C1 segment of cervical spinal cord (tissue), 14 donors: Measurements from ENCODE around the gene SEC16A.

ENCODE experiments used
- DNase-seq, 14 donors: peaks; one replicate each; lab custom pipeline; 2025; lab: John Stamatoyannopoulos, UW

The SEC16A gene

DNA sequence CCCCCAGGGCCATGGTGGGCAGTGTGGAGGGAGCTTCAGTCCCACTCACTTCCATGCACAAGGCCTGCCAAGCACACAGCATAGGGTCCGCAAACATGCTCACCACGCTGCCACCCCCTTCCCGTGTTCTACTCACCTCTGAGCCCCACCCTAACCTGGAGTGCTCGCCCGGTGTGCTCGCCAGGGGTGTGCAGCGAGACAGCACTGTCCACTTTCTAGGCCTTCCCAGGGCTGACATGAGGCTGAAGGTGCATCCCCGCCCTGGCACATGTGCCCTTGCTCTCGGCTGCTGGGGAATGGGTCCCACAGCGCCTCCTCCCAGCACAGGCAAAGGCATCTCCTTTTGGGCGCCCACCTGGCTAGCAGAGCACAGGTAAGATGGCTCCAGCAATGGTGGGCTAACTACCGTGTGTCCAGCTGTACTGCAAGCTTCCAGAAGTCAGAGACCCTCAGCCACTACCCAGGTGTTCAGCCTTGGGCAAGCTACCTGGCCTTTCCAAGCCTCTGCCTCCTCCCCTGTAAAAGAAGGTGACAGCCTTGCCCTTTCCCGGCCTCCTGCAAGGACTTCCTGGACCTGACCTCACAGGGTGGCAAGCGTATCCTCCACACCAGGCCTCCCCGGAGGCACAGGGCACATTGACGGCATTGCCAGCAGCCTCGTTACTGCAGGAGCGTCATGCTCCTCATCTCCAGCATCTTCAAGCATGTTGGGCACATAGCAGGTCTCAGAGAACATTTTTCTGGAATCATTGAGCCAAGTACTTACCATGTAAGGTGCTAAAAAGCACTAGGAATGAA is 4.2 kb upstream of the SEC16A start:
- no peak for DNase-seq

DNA sequence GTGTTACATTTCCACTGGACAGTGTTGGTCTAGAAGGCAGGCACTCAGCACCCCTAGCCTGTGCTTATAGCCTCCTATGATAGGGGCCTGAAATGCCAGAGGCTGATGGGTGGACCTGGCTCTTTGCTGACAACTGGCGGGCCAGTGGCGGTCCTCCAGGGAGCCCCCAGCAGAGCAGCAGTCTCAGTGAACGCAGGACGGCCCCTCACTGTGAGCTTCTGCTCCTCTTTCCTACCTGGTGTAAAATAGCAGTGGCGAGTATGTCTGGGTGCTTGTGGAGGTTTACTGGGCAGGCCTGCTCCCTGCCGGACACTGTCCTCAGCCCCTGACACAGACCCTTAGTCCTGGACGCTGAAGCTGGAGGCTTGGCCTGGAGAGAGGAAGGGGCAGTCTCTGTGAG is 3.3 kb upstream of the SEC16A start:
- no peak for DNase-seq

DNA sequence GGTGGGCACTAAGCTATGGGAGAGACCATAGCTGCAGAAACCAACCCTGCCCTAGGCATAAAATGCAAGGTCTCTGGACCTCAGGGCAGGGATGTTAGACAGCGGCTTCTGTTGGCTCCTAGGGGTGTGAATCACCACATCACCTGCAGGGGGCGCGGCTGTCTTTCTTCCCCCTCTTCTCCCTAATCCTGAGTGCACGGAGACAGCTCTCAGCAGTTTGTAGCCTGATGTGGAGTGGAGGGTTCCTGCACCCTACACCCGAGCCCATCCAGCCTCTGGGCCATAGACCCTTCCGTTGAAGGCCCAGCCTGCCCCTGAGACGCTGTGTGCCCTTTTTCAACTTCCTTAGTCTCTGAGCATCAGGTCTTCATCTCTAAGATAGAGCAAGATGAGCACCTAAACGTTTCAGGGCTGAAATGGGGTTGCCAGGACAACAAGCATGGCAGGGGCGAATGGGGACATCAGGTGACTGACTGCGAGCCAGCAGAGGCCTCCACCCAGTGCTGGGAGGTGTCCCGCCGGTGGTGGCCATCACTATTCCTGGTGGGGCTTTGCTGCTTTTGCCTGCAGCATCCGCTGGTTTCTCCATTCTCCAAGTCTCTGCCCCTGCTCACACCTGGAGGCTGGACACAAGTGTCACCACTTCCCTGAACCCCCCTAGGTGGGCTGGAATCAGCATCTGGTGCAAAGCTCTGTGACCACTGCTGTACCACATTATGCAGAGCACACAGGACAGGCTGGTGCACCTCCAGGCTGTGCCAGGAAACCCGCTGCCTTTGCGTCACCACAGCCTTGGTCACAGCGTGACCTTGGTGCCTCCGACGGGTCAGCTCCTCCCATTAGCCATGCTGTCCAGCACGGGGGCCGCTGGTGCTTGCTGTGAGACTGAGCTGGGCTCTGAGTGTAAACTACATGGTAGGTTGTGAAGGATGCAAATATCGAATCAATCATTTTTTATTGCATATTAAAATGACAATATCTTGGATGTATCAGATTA is 2.5 kb upstream of the SEC16A start:
- DNase-seq = peak in 13 of 14 donors; percentile 24 to 81 (median 55)

DNA sequence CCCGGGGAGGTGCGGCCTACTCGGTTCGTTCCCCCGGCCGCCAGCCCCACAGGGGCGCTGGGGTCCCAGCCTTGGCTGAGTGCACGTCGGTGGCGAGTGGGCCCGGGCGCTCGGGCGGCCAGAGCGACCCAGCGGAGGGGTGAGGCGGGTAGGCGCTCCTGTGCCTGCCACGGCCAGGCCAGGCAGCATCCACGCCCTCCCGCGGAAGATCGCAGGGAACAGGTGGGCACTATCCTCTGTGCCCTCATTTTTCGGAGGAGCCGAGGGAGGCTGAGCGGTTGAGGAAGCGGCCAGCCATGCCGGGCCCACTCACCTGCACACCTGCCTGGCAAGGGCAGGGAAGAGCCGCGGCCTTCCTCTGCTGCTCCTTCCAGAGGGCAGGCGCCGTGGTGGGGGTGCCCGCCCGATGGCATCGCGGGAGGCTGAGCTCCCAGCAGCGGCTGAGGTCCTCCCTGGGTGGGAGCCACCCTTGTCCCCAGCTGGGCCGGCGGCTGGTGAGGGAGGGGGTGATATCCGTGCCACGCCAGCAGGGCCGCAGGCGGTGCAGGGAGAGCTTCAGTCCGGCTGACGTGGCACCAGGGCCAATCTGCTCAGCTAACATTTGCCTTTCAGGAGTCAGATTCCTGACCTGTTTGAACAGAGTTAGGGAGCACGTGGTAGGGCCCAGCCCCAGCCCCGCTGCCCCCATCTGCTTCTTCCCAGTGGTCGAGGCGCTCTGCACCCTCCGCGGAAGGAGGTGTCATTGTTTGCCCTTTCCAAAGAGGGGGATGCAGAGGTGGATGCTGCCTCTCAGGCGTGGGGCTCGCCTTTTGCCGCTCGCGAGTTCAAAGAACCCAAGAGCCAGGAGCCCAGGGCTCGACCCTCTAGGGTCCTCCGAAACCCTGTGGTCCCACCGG is 1.6 kb upstream of the SEC16A start:
- peak in 1 of 14 donors; percentile 58 for DNase-seq

DNA sequence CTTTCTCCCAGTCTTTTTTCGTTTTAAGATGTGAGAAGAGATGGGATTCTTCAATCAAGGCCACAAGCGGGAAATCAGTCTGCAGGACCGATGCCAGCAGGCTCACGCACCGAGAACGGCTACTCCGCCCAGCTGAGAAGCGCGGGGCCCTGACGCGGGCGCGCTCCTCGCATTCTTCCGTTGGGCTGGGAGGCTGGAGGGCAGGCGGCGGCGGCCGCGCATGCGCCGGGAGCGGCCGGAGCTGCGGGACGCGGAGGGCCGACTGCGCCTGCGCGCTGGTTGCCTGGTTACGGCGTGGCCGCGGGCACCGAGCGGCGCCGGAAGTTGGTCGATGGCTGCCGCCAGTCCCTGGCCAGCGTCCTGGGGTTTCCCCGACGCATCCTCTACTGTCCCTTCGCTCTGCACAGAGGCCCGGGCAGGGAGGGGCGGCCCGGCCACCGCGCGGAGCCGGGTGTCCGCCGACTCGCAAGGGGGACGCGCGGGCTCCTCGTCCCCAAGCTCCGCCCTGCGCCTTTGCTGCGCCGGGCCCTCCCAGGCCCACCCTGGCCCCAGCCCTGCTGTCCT is 831 bp upstream of the SEC16A start:
- peak; percentile 73 to 97 (median 92) for DNase-seq

DNA sequence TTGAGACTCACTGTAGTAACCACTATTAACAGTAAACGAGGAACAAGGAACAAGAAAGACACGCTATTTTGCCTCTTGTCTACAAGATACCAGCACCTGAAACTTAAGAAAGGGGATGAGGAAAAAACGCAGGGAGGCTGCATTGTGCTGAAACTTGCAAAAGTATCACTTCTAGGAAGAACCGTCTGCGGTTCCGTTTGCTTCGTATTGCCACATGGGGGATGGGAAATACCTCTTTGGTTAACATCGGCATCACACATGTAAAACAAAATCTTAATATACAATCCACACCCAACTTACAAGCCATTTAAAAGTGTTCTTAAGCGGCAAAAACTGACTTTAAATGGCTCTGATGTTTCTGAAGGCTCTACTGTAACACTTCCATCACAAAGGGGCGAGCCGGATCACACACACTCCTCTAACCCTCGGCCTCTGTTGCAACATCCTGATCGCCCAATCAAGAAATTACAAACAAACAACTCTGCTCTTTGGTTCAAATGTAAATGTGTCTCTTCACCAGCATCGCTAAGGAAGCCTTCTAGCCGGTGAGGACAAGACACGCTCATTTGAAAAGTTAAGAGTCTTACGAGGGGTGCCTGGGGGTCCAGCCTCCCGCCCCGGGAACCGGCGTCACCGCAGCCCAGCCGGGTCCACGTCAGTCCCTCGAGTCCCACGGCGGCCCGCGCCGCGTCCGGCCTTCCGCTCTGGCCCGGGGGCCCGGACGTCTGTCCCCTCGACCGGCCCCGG is 621 bp downstream of the SEC16A start:
- DNase-seq = no peak

DNA sequence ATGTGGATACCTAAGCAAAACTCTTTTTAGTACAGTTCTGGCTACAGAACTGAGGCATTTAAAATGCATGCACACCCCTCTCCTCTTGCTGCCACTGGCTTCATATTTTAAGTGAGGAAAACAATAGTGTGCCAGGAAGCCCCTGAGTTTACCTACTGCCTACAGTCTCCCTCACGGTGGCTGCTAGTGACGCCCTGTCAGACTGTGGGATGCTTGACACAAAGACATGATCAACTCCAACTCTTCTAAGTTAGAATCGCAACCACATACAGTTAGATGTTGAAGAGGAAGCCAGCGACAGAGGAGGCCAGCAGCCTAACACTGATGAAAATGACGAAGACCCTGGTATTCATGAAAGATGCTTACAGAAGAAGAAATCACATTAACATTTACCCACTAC is 1.3 kb downstream of the SEC16A start:
- no peak for DNase-seq

DNA sequence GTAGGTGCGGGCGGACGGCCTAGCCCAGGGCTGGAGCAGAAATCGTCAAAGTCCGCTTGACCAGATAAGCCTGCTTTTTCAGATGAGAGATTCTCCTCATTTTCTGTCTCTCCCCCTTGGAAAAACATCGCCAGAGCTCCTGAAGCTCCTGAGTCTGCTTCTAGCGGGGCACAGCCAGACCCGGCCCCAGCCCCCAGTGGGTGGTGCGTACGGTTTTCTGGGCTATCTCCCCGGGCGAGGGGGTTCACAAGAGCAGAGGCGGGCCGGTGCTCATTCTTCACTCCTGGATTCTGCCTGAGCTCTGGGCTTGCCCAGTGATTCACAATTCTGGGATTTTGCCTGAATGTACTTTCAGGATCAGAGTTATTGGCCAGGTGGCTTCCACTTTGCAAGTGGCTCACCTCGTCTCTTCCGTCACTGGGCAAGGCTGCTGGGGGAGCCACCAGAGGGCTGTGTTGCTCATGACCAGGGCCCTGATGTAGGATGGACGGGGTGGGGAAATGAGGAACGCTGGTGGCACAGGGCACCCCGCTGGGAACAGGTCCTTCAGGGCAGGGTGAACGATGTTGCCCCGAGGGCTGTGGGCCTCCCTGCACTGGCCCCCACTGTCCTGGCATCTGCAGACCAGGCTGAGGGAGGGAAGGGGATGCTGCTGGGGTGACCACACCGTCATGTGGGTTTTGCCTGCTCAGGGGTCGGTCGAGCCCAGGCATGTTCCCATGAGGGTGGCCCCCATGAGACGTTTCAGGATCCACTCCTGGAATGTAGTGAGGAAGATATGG is 6.3 kb downstream of the SEC16A start:
- DNase-seq = no peak

DNA sequence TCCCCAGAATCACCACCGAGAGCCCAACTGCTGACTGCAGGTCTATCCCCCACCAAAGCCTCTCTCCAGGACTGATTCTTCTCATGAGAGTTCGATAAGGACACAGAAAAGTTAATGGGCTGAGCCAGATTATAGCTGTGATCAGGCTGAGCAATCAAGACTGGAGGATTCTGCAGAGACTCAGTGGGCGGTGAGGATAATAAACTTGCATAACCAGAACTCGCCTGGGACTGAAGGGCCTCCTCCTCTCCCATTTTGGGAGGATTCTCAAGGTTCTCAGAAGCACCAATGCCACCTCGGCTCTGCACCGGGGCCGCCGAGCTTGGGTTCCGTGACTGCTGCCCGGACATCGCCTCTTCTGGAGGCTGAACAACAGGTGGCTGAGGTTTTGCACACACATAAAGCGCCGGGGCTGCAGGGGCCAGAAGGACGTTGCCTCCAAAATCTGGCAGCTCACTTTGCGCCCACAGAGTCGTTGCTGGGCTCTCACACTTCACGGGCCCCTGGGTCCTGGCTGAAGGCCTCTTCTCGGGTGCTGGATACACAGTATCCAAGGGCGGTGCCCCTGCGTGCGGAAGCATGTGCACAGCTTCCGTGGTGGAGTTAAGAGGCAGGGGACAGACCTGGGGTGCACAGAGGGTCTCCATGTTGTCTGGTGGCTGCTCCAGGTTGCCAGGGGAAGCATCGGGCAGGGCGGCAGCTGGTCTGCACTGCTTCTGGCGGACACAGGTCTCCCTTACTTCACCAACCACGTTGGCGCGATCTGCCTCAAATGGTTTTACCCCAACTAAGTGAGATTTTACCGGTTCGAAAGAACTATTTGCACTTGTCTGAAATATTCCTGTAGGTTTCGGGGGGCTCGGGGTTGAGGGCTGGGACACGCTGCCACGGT is 7.6 kb downstream of the SEC16A start:
- no peak for DNase-seq

DNA sequence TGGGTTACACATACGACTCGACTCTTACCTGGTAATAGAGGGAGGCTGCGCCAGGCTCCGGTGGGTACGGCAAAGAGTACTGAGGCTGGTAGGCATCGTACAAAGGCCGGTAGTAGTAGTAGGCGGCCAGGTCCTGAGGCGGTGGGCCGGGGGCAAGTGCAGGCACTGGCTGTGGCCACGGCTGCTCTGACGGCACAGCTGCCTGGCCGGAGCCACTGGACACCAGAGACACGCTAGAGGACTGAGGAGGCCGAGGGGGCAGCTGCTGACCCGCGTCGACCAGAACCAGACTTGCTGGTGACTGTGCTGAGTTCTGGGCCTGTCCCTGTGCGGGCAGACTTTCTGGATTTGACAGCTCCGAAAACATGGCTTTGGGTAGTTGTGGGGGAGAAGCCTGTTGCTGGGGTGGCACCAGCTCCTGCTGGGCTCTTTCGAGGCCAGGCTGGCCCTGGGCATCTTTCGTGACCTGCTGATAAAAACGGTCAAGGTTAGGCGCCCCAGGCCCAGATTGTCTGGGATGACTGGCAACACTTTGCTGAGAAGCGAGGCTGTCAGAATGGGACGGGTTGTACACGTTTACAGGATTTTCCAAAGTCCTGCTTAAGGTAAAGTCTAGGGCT is 8.7 kb downstream of the SEC16A start:
- no peak for DNase-seq

DNA sequence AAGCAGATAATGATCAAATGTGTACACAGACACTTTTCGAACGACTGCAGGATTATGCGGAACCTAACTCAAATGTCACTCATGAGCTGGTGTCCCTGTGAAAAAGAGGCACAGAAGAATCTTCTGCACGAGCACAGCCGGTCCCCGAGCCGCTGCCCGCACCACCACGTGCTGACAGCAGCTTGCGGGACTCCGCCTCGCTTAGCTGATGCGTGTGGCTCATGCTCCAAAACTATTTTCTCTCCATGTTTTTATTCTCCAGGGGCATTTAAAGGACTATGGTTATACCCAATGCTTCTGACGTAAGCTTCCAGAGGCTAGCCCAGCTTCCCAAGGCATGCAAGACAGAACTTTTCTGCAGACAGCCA is 9.5 kb downstream of the SEC16A start:
- no peak for DNase-seq

DNA sequence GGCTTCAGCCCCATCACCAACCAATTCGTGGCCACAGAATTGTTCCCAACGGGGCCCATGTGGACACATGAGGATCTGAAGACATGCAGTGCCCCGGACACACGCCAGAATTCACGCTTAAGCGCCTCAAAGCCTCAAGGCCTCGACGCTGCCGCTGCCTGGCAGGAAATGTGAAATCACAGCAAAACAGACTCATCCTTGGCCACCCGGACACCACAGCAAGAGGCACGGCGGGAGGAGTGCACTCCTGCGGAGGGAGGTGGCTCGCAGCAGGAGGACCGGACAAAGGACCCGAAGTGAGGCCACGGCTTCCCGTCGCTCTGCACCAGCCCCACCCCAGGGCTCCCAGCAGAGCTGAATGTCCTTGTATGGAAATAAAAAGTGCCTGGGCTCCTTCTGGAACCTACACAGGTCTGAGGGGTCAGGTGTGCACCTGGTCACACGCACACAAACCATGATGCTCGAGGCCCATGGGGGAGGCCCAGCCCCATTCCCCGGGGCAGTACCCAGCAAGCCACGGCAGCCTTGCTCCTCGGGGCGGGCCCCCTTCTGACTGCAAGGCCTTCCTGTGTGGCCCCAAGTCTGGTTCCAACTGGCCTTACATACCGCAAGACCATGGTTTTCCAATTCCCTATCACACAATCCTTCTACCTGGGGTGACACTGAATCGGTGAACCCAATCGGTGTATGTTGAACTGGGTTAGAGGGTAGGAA is 10.0 kb downstream of the SEC16A start:
- DNase-seq = no peak

DNA sequence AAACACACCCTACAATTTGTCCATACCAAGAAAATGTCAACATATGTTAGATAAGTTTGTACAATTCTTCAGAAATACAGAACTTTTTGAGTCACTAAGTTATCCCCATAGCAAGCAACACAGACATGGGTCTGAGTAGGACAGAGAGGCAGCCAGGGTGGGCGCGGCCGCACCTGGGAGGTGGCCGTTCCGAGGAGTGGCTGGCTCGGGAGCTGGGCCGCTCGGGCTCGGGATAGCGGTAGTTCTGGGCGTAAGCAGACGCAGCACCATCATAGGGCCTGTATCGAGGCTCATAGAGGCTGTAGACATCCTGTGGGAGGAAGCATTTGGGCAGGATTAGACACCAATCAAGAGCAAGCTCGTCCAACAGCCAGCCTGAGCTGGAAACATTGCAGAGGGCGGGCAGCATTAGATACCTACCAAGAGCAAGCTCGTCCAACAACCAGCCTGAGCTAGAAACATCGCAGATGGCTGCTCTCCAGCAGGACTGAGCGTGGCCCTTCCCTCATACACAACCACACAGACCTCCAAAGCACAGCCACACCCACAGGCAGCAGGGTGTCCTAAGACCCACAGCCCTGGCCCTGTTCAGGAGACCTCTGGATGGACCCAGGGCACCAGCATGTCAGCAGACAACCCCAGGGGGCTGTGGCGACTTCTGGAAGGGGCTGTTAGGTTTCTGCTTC is 10.9 kb downstream of the SEC16A start:
- DNase-seq = no peak

DNA sequence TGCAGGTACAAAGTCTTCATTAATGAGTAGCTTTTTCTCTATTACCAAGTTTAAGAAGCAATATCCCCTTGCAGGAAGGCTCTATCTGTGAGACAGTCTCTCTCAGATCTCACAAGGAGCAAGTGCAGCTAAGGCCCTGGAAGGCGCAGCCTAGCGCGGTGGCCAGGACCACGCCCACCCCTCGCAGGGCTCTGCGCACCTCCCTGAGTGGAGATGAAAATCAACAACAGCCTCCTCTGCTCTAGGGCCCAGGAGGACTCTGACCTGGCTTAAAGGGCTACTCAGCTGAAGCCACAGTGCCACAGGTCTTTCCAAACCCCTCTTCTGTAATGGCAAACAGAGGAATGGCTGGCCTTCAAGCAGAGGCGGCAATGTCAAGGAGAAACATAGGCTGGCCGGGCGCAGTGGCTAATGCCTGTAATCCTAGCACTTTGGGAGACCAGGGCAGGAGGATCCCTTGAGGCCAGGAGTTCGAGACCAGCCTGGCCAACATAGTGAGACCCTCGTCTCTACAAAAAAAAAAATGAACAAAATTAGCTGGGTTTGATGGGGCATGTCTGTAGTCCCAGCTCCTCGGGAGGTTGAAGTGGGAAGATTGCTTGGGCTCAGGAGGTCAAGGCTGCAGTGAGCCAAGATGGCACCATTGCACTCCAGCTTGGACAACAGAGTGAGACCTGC is 11.9 kb downstream of the SEC16A start:
- DNase-seq = no peak

DNA sequence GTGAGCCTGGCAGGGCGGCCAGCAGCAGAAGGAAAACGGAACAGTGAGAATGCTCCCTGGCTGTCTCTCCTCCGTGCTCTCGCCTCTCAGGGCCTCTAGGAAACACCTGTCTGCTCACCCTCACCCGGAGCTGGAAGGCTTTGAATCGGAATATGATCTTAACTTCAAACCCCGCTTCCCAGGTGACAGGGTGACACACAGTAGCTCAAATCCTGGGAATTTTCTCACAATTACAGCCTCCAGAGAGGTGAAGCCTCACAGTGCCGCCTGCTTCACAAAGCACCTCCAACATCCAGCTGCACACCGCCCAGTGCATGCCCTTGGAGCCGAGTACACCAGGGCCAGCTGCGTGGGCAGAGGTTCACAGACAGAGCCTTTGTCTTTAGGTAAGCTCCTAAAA is 12.5 kb downstream of the SEC16A start:
- DNase-seq = no peak

DNA sequence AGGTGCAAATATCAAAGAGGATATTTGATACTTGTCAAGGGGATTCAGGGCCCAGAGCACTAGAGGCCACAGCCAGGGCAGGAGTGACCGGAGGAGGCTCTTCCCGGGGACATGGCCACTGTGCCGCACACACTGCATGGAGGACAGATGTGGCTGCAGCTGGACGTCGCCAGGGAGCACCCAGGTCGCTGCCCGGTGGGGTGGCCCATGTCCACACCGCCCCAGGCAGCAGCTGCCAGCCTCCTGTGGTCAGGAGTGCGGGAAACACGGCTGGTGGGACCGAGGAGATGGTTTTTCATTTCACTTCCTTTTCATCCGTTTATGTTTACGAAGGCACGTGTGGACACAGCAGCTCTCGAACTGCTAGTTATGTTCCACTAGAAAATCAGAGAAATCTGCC is 15.1 kb downstream of the SEC16A start:
- no peak for DNase-seq
